Measurements from ENCODE around the gene BAMBI. TPM values are rescaled to one million over a fixed set of nuclear protein-coding genes. Genes with fewer than 3 reads are reported as not detected.

The BAMBI gene
- total and polyA plus RNA-seq, 10 of the 15 experiments (the other 5 are each of a cell fraction or from before 2014, with no cell fraction given): 0.03 to 0.18 (median 0.09) TPM; not detected in 6

DNA sequence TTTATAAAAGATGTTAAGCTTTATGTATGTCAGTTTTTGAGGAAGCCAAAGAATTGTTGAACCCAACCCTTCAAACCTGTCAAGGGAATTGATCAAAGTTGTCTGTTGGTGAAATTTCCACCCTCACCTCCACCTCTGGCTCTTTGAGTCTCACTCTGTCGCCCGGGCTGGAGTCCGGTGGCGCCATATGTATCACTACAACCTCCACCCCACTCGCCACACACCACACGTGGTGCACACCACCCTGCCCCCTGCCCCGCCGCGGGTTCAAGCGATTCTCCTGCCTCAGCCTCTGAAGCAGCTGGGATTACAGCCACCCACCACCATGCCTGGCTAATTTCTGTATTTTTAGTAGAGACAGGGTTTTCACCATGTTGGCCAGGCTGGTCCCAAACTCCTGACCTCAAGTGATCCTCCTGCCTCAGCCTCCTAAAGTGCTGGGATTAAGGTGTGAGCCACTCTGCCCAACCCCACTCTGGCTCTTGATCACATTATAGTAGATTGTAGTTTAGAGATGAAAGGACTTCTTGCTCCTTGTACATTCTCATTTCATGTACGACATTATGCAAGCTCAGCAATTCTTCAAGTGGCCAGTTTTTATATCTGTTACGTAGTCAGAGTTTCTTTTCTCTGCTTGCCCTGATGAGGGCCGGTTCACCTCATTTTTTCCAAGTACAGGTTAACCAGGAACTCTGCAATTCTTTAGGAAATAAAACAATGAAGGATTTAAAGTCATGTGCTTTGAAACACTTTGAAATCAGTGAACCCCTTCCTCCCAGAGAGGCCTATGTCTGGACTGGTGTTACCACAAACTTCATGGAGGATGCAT lies 7.0 kb downstream of the BAMBI start:
- ATAC-seq (no peak), DNase-seq (ENCODE audit: low read depth, low spot score) (no peak), FAIRE-seq (no peak)
- WGBS (ENCODE audit: insufficient coverage, insufficient replicate concordance, low lambda C conversion rate, missing lambda C conversion rate): 59% methylated on average over 13 of the region's 13 CpGs
- H3K79me2 ChIP-seq (ENCODE audit: control insufficient read depth, insufficient read depth, low read length): no peaks in the 10 kb centered on the region
- no peak overlapping the region for H2AFZ ChIP-seq (ENCODE audit: control insufficient read depth, low read depth, low read length)
- ChIA-PET POLR2A (no interaction called here), RAD21 (ENCODE audit: unreplicated experiment) (no interaction called here), SMC1A (ENCODE audit: uncharacterized antibody, unreplicated experiment) (no interaction called here), CTCF (interaction anchor here (1.8 kb wide), 1 partner anchor 20 kb away, joined by 3 read pairs; no protein-coding TSS in a partner anchor)
- in situ Hi-C loops (cut with MboI) (no loop called here), intact Hi-C loops (cut with micrococcal nuclease; ENCODE audit: unreplicated experiment) (no loop called here)
- H3K27ac ChIP-seq (ENCODE audit: control insufficient read depth, insufficient read depth): no peak overlapping the region
- no peak overlapping the region for H3K4me3 ChIP-seq
- no TSS peak for BruUV-seq (replicated peaks)
- no peaks in the 10 kb centered on the region for H3K4me1 ChIP-seq (ENCODE audit: control insufficient read depth, insufficient read depth, low read length)
- H3K36me3 ChIP-seq (ENCODE audit: control insufficient read depth in 2 of 2, insufficient read depth in 2 of 2, low read length in 1 of 2): no peaks in the 10 kb centered on the region
- no peak overlapping the region for H3K9ac ChIP-seq (ENCODE audit: control insufficient read depth, insufficient read depth, low read length)
- peaks cover 8 to 9% of the 10 kb centered on the region in 2 experiments for H3K27me3 ChIP-seq (replicated peaks in 1 of 2; ENCODE audit: control insufficient read depth in 2 of 2, insufficient read depth in 2 of 2, low read length in 1 of 2)
- no peak overlapping the region for H3K4me2 ChIP-seq (ENCODE audit: control insufficient read depth, insufficient read depth)
- H4K20me1 ChIP-seq (ENCODE audit: control insufficient read depth, insufficient read depth): no peaks in the 10 kb centered on the region
- no peaks in the 10 kb centered on the region for H3K9me3 ChIP-seq (replicated peaks; ENCODE audit: control insufficient read depth, insufficient read depth, low read length)
- TF ChIP-seq RFX5 (IDR thresholded peaks at IDR 0.05; ENCODE audit: low read depth, low read length) (no peak), TCF7 (IDR thresholded peaks at IDR 0.05; ENCODE audit: borderline replicate concordance) (no peak), SMARCA5 (IDR thresholded peaks at IDR 0.05) (no peak), EGR1 (IDR thresholded peaks at IDR 0.05; ENCODE audit: borderline replicate concordance in 1 of 2, low read depth in 2 of 2, low read length in 2 of 2) (no peak), ZBED1 (IDR thresholded peaks at IDR 0.05; ENCODE audit: borderline replicate concordance) (no peak), NRF1 (conservative IDR thresholded peaks at IDR 0.05; ENCODE audit: low read depth, low read length) (no peak), CHD4 (IDR thresholded peaks at IDR 0.05) (no peak)
- TF ChIP-seq, protein P1, sequence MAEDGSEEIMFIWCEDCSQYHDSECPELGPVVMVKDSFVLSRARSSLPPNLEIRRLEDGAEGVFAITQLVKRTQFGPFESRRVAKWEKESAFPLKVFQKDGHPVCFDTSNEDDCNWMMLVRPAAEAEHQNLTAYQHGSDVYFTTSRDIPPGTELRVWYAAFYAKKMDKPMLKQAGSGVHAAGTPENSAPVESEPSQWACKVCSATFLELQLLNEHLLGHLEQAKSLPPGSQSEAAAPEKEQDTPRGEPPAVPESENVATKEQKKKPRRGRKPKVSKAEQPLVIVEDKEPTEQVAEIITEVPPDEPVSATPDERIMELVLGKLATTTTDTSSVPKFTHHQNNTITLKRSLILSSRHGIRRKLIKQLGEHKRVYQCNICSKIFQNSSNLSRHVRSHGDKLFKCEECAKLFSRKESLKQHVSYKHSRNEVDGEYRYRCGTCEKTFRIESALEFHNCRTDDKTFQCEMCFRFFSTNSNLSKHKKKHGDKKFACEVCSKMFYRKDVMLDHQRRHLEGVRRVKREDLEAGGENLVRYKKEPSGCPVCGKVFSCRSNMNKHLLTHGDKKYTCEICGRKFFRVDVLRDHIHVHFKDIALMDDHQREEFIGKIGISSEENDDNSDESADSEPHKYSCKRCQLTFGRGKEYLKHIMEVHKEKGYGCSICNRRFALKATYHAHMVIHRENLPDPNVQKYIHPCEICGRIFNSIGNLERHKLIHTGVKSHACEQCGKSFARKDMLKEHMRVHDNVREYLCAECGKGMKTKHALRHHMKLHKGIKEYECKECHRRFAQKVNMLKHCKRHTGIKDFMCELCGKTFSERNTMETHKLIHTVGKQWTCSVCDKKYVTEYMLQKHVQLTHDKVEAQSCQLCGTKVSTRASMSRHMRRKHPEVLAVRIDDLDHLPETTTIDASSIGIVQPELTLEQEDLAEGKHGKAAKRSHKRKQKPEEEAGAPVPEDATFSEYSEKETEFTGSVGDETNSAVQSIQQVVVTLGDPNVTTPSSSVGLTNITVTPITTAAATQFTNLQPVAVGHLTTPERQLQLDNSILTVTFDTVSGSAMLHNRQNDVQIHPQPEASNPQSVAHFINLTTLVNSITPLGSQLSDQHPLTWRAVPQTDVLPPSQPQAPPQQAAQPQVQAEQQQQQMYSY (CRISPR knock-in tag; IDR thresholded peaks at IDR 0.05): no peak
- TF ChIP-seq, protein P2, sequence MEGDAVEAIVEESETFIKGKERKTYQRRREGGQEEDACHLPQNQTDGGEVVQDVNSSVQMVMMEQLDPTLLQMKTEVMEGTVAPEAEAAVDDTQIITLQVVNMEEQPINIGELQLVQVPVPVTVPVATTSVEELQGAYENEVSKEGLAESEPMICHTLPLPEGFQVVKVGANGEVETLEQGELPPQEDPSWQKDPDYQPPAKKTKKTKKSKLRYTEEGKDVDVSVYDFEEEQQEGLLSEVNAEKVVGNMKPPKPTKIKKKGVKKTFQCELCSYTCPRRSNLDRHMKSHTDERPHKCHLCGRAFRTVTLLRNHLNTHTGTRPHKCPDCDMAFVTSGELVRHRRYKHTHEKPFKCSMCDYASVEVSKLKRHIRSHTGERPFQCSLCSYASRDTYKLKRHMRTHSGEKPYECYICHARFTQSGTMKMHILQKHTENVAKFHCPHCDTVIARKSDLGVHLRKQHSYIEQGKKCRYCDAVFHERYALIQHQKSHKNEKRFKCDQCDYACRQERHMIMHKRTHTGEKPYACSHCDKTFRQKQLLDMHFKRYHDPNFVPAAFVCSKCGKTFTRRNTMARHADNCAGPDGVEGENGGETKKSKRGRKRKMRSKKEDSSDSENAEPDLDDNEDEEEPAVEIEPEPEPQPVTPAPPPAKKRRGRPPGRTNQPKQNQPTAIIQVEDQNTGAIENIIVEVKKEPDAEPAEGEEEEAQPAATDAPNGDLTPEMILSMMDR (IDR thresholded peaks at IDR 0.05 in 2 of 3, conservative IDR thresholded peaks at IDR 0.05 in 1 of 3; ENCODE audit: control insufficient read depth in 2 of 3, extremely low read depth in 1 of 3, insufficient read depth in 1 of 3, low read depth in 3 of 3, low read length in 3 of 3): no peak
- TF ChIP-seq, protein P3, sequence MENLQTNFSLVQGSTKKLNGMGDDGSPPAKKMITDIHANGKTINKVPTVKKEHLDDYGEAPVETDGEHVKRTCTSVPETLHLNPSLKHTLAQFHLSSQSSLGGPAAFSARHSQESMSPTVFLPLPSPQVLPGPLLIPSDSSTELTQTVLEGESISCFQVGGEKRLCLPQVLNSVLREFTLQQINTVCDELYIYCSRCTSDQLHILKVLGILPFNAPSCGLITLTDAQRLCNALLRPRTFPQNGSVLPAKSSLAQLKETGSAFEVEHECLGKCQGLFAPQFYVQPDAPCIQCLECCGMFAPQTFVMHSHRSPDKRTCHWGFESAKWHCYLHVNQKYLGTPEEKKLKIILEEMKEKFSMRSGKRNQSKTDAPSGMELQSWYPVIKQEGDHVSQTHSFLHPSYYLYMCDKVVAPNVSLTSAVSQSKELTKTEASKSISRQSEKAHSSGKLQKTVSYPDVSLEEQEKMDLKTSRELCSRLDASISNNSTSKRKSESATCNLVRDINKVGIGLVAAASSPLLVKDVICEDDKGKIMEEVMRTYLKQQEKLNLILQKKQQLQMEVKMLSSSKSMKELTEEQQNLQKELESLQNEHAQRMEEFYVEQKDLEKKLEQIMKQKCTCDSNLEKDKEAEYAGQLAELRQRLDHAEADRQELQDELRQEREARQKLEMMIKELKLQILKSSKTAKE (IDR thresholded peaks at IDR 0.05; ENCODE audit: low read depth, poor library complexity, severe bottlenecking): no peak
- TF ChIP-seq, protein P4, sequence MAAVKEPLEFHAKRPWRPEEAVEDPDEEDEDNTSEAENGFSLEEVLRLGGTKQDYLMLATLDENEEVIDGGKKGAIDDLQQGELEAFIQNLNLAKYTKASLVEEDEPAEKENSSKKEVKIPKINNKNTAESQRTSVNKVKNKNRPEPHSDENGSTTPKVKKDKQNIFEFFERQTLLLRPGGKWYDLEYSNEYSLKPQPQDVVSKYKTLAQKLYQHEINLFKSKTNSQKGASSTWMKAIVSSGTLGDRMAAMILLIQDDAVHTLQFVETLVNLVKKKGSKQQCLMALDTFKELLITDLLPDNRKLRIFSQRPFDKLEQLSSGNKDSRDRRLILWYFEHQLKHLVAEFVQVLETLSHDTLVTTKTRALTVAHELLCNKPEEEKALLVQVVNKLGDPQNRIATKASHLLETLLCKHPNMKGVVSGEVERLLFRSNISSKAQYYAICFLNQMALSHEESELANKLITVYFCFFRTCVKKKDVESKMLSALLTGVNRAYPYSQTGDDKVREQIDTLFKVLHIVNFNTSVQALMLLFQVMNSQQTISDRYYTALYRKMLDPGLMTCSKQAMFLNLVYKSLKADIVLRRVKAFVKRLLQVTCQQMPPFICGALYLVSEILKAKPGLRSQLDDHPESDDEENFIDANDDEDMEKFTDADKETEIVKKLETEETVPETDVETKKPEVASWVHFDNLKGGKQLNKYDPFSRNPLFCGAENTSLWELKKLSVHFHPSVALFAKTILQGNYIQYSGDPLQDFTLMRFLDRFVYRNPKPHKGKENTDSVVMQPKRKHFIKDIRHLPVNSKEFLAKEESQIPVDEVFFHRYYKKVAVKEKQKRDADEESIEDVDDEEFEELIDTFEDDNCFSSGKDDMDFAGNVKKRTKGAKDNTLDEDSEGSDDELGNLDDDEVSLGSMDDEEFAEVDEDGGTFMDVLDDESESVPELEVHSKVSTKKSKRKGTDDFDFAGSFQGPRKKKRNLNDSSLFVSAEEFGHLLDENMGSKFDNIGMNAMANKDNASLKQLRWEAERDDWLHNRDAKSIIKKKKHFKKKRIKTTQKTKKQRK (IDR thresholded peaks at IDR 0.05; ENCODE audit: low read depth, low read length): no peak

Data from GM12878 (cell line).